SK-N-SH treated with all-trans-retinoic acid at 6 μM for 48 hours (cell line): ENCODE measurements around the gene RAC2.

ENCODE experiments used
- CSRNP3 ChIP-seq: fragments of 250-450 bp; sonication (Bioruptor Pico); IDR thresholded peaks from 2 replicates; pipeline ENCODE4 v1.5.1; 2021; ENCODE audit warnings: mild to moderate bottlenecking, moderate library complexity
- ESRRG ChIP-seq: fragments of 250-450 bp; sonication (Bioruptor Pico); IDR thresholded peaks from 2 replicates; pipeline ENCODE4 v1.6.1; 2021; ENCODE audit warnings: mild to moderate bottlenecking
- ISL1 ChIP-seq: fragments of 250-450 bp; sonication (Bioruptor Pico); IDR thresholded peaks from 2 replicates; pipeline ENCODE4 v2.1.2; 2022; ENCODE audit warnings: mild to moderate bottlenecking, moderate library complexity
- PATZ1 ChIP-seq: fragments of 250-450 bp; sonication (Bioruptor Pico); IDR thresholded peaks from 2 replicates; pipeline ENCODE4 v1.8.0; 2020; ENCODE audit warnings: mild to moderate bottlenecking, moderate library complexity, borderline replicate concordance
- SNAI2 ChIP-seq: fragments of 250-450 bp; sonication (Bioruptor Pico); IDR thresholded peaks from 2 replicates; pipeline ENCODE4 v1.5.0; 2020; ENCODE audit warnings: mild to moderate bottlenecking, moderate library complexity
- ZC3H10 ChIP-seq: fragments of 250-450 bp; sonication (Bioruptor Pico); IDR thresholded peaks from 2 replicates; pipeline ENCODE4 v1.5.1; 2021; ENCODE audit warnings: mild to moderate bottlenecking, moderate library complexity
- ZFP30 ChIP-seq: fragments of 450-650 bp; formaldehyde crosslinking; IDR thresholded peaks from 2 replicates; pipeline ENCODE4 v1.5.0; 2022; ENCODE audit warnings: mild to moderate bottlenecking, moderate library complexity
- ZNF565 ChIP-seq: fragments of 450-650 bp; formaldehyde crosslinking; conservative IDR thresholded peaks from 2 replicates; pipeline ENCODE4 v1.5.0; 2020; ENCODE audit warnings: low read depth, mild to moderate bottlenecking, moderate library complexity
- ZNF8 ChIP-seq: fragments of 450-650 bp; formaldehyde crosslinking; IDR thresholded peaks from 2 replicates; pipeline ENCODE4 v1.5.0; 2020; ENCODE audit warnings: mild to moderate bottlenecking, moderate library complexity
- TF ChIP-seq, protein P1 (sequence below): fragments of 250-450 bp; sonication (Bioruptor Pico); IDR thresholded peaks from 2 replicates; pipeline ENCODE4 v1.5.1; 2020; ENCODE audit warnings: low read depth, mild to moderate bottlenecking, moderate library complexity

DNA sequence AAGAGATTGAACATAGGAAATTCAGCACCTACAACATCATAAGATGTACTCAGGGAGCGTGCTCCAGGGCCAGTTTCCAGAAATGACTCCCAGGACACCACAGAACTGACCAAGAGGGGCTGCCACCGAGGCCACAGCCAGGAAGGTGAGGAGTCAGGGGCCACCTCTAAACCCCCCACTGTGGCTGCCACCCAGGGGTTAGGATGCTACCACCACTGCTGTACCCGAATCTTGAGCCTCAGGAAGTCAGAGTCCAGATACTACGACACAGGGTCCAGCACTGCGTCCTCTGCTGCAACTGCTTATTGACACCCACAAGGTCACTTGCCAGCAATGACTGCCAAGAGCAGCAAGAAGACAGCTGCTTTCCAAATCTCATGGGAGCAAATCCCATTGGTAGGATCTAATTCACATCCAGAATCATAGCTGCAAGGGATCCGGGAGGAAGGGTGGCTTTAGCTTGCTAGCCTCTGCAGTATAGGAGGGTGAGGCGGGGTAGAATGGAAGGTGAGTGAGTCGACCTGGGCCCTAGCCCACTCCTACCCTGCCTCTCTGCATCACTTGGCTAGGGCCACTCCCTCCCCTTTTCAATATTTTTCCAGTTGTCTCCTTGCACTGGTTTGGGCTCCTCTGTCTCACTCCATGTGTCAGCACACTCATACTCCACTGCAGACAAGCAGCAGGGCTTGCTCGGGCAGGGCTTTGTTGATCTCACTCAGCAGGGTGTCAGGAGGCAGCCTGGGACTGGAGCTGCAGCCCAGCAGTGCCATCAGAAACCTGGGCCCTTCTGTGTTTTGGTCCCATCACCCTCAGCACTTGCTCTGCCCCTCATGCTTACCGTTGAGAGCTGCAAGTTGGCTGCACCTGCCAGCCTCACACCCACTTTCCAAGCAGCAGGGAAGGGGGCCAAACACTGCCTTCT, 20.2 kb upstream of the RAC2 start:
- TF ChIP-seq ZC3H10 (CRISPR knock-in tag) (no peak), PATZ1 (CRISPR knock-in tag) (no peak), ZNF8 (no peak), SNAI2 (CRISPR knock-in tag) (no peak), ZNF565 (CRISPR knock-in tag) (no peak), ISL1 (CRISPR knock-in tag) (no peak), ZFP30 (CRISPR knock-in tag) (no peak), ESRRG (CRISPR knock-in tag) (no peak), CSRNP3 (CRISPR knock-in tag) (no peak)
- TF ChIP-seq, protein P1, sequence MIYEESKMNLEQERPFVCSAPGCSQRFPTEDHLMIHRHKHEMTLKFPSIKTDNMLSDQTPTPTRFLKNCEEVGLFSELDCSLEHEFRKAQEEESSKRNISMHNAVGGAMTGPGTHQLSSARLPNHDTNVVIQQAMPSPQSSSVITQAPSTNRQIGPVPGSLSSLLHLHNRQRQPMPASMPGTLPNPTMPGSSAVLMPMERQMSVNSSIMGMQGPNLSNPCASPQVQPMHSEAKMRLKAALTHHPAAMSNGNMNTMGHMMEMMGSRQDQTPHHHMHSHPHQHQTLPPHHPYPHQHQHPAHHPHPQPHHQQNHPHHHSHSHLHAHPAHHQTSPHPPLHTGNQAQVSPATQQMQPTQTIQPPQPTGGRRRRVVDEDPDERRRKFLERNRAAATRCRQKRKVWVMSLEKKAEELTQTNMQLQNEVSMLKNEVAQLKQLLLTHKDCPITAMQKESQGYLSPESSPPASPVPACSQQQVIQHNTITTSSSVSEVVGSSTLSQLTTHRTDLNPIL (CRISPR knock-in tag): no peak
